Fibroblast of lung (primary cell): ENCODE results near the gene FGD4. TPM values are rescaled to one million over a fixed set of nuclear protein-coding genes. Genes with fewer than 3 reads are reported as not detected.

Experiments
- DNase-seq, 2 donors: peaks; one replicate each; pipeline versions ENCODE4 v3.0.0 to v3.0.0-alpha.2; 2010; ENCODE audit warnings: low read depth in 2 of 2
- H2AFZ ChIP-seq: 2 replicates; pipeline ENCODE4 v1.5.1; 2012; ENCODE audit warnings: low read length, control low read depth, inconsistent platforms
- H3K27ac ChIP-seq: 2 replicates; pipeline ENCODE4 v1.5.1; 2011; ENCODE audit warnings: low read length, control low read depth; ENCODE audit not compliant: insufficient read depth
- H3K27me3 ChIP-seq: 2 replicates; pipeline ENCODE4 v1.5.1; 2011; ENCODE audit warnings: mild to moderate bottlenecking, low read length; ENCODE audit not compliant: control insufficient read depth, insufficient read depth
- H3K36me3 ChIP-seq: 2 replicates; pipeline ENCODE4 v1.5.1; 2011; ENCODE audit warnings: low read length; ENCODE audit not compliant: control insufficient read depth, insufficient read depth
- H3K4me1 ChIP-seq: 2 replicates; pipeline ENCODE4 v1.5.1; 2011; ENCODE audit warnings: low read length; ENCODE audit not compliant: control insufficient read depth, insufficient read depth; ENCODE audit errors: extremely low read depth
- H3K4me2 ChIP-seq: 2 replicates; pipeline ENCODE4 v1.5.1; 2011; ENCODE audit warnings: low read length, control low read depth; ENCODE audit not compliant: insufficient read depth; ENCODE audit errors: extremely low read depth
- H3K4me3 ChIP-seq, 4 experiments: fragments of 200-600 bp in 1 of 4; sonication (generic) in 1 of 4; replicated peaks in 1 of 4; 2 replicates each; pipeline ENCODE4 v1.5.1; 2011 to 2016; ENCODE audit warnings: low read length in 4 of 4, low read depth in 3 of 4, mild to moderate bottlenecking in 3 of 4, control low read depth in 2 of 4, inconsistent platforms in 1 of 4, mixed read lengths in 1 of 4; ENCODE audit not compliant: insufficient read depth in 1 of 4; ENCODE audit errors: control extremely low read depth in 1 of 4
- H3K79me2 ChIP-seq: 2 replicates; pipeline ENCODE4 v1.5.1; 2012; ENCODE audit warnings: mild to moderate bottlenecking, low read length, inconsistent platforms; ENCODE audit not compliant: control insufficient read depth, insufficient read depth
- H3K9ac ChIP-seq: 2 replicates; pipeline ENCODE4 v1.5.1; 2011; ENCODE audit warnings: mild to moderate bottlenecking, low read length, control low read depth; ENCODE audit not compliant: insufficient read depth
- H3K9me3 ChIP-seq: 2 replicates; pipeline ENCODE4 v1.5.1; 2012; ENCODE audit warnings: low read depth, low read length; ENCODE audit not compliant: control insufficient read depth, insufficient read depth
- H4K20me1 ChIP-seq: 2 replicates; pipeline ENCODE4 v1.5.1; 2011; ENCODE audit warnings: low read length; ENCODE audit not compliant: control insufficient read depth, insufficient read depth; ENCODE audit errors: extremely low read depth
- EZH2 ChIP-seq: IDR thresholded peaks from 2 replicates; pipeline ENCODE4 v1.5.1; 2012; ENCODE audit warnings: low read length, control low read depth, mild to moderate bottlenecking; ENCODE audit errors: missing control alignments
- polyA minus RNA-seq: library from RNA; depleted of rRNA, polyadenylated mRNA; stranded (reverse); fragments of >200 nt; gene quantifications from 2 replicates; pipeline ENCODE4 v1.2.3, GENCODE V29; 2011; ENCODE audit warnings: low replicate concordance
- polyA plus RNA-seq, 2 donors: library from polyadenylated mRNA; depleted of rRNA in 1 of 2; stranded (reverse) in 1 of 2; unstranded in 1 of 2; fragments of >200 nt; gene quantifications; 2 replicates each; pipeline ENCODE4 v1.2.1, GENCODE V29; 2011 to 2012; ENCODE audit warnings: missing spikeins in 1 of 2
- total RNA-seq: library from RNA; depleted of rRNA; stranded (reverse); fragments of >200 nt; gene quantifications from 2 replicates; pipeline ENCODE4 v1.2.1, GENCODE V29; 2014
- TF ChIP-seq, protein P1 (sequence below), 2 donors: IDR thresholded peaks in 1 of 2; conservative IDR thresholded peaks in 1 of 2; 1 replicate in 1 of 2; 2 replicates in 1 of 2; pipeline ENCODE4 v1.5.1; 2011 to 2012; ENCODE audit warnings: low read length in 2 of 2, control low read depth in 1 of 2, inconsistent platforms in 1 of 2, low read depth in 1 of 2, mild to moderate bottlenecking in 1 of 2

Gene FGD4
- 2.3 and 7.6 TPM in 2 replicates for total RNA-seq
- 3.6 and 12.2 TPM in 2 replicates for polyA plus RNA-seq
- 1.7 and 6.7 TPM in 2 replicates for polyA plus RNA-seq (2012)
- 3.4 and 6.4 TPM in 2 replicates for polyA minus RNA-seq

- H3K36me3 ChIP-seq, result no peaks in the 10 kb centered on the region
- no peak within 1 kb of the TSS for H3K9ac ChIP-seq
- no peak within 1 kb of the TSS for H3K27ac ChIP-seq
These were observed at the start of gene FGD4 for GRCh38 chr12:32399370-32400113. Gene FGD4 (plus strand): TSS chr12:32399558.

DNA sequence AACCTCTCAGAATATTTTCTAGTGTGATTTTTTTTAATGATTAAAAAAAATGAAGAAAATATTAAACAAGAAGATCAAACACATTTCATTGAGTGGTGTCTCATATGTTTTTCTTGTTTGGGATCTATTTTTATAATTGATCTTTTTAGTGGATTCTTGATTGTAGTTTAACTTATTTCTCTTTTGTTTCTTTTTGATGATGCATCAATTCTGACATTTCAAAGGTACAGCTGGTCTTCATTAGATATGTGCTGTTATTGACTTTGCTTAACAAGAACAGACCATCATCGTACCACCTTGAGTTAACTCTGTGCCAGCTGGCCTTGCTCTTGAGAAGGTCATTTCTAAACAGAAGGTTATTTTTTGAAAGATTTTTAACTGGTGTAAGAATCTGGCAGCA is 45.8 kb upstream of the FGD4 start:
- H2AFZ ChIP-seq, result no peak overlapping the region
- no peak overlapping the region for H3K9ac ChIP-seq
- H3K4me1 ChIP-seq, result no peaks in the 10 kb centered on the region
- TF ChIP-seq EZH2, result no peak
- TF ChIP-seq, protein P1, sequence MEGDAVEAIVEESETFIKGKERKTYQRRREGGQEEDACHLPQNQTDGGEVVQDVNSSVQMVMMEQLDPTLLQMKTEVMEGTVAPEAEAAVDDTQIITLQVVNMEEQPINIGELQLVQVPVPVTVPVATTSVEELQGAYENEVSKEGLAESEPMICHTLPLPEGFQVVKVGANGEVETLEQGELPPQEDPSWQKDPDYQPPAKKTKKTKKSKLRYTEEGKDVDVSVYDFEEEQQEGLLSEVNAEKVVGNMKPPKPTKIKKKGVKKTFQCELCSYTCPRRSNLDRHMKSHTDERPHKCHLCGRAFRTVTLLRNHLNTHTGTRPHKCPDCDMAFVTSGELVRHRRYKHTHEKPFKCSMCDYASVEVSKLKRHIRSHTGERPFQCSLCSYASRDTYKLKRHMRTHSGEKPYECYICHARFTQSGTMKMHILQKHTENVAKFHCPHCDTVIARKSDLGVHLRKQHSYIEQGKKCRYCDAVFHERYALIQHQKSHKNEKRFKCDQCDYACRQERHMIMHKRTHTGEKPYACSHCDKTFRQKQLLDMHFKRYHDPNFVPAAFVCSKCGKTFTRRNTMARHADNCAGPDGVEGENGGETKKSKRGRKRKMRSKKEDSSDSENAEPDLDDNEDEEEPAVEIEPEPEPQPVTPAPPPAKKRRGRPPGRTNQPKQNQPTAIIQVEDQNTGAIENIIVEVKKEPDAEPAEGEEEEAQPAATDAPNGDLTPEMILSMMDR (conservative IDR thresholded peaks at IDR 0.05 in 1 of 2, IDR thresholded peaks at IDR 0.05 in 1 of 2; ENCODE audit: low read depth in 1 of 2, low read length in 2 of 2), result no peak
- H4K20me1 ChIP-seq, result no peaks in the 10 kb centered on the region
- no peaks in the 10 kb centered on the region for H3K9me3 ChIP-seq
- no peaks in the 10 kb centered on the region for H3K79me2 ChIP-seq
- H3K27me3 ChIP-seq, result no peaks in the 10 kb centered on the region
- H3K27ac ChIP-seq, result no peak overlapping the region
- no peak overlapping the region for H3K4me2 ChIP-seq
- no peak for DNase-seq
- H3K36me3 ChIP-seq, result no peaks in the 10 kb centered on the region
- H3K4me3 ChIP-seq, result no peak overlapping the region

More at GRCh38 chr12:32399370-32400113, at the start of gene FGD4:
- Histone ChIP-seq H3K9me3 (no peaks in the 10 kb centered on the region), H3K4me3 (peak within 1 kb of the TSS; percentile 56 to 67 (median 58)), H4K20me1 (no peaks in the 10 kb centered on the region), H3K27me3 (peaks cover 8% of the 10 kb centered on the region), H3K79me2 (no peaks in the 10 kb centered on the region), H3K4me1 (peaks cover 2% of the 10 kb centered on the region), H2AFZ (peak within 1 kb of the TSS; percentile 79), H3K4me2 (peak within 1 kb of the TSS; percentile 92)
- TF ChIP-seq, protein P1 (conservative IDR thresholded peaks at IDR 0.05 in 1 of 2, IDR thresholded peaks at IDR 0.05 in 1 of 2; ENCODE audit: low read depth in 1 of 2, low read length in 2 of 2), result peak in 1 of 2 donors; percentile 25
- TF ChIP-seq EZH2, result peak; percentile 82
- peak; percentile 75 to 82 for DNase-seq

GRCh38 chr12:32357601-32358249 is 41.6 kb upstream of the FGD4 start:
- no peaks in the 10 kb centered on the region for H3K79me2 ChIP-seq
- no peaks in the 10 kb centered on the region for H3K9me3 ChIP-seq
- H3K36me3 ChIP-seq, result no peaks in the 10 kb centered on the region
- no peak for TF ChIP-seq EZH2
- TF ChIP-seq, protein P1 (conservative IDR thresholded peaks at IDR 0.05 in 1 of 2, IDR thresholded peaks at IDR 0.05 in 1 of 2; ENCODE audit: low read depth in 1 of 2, low read length in 2 of 2), result no peak
- no peak overlapping the region for H2AFZ ChIP-seq
- DNase-seq, result no peak
- no peak overlapping the region for H3K4me3 ChIP-seq
- H4K20me1 ChIP-seq, result no peaks in the 10 kb centered on the region
- no peaks in the 10 kb centered on the region for H3K27me3 ChIP-seq
- no peak overlapping the region for H3K4me2 ChIP-seq
- H3K27ac ChIP-seq, result no peak overlapping the region
- H3K4me1 ChIP-seq, result no peaks in the 10 kb centered on the region
- H3K9ac ChIP-seq, result no peak overlapping the region
